ENCODE measurements around the gene ARHGEF9.
"Not testable (repeated sequence)": the region's sequence is repeated elsewhere in the genome, so short reads cannot be mapped to it uniquely, and the experiment has no call there.

ARHGEF9 gene

DNA sequence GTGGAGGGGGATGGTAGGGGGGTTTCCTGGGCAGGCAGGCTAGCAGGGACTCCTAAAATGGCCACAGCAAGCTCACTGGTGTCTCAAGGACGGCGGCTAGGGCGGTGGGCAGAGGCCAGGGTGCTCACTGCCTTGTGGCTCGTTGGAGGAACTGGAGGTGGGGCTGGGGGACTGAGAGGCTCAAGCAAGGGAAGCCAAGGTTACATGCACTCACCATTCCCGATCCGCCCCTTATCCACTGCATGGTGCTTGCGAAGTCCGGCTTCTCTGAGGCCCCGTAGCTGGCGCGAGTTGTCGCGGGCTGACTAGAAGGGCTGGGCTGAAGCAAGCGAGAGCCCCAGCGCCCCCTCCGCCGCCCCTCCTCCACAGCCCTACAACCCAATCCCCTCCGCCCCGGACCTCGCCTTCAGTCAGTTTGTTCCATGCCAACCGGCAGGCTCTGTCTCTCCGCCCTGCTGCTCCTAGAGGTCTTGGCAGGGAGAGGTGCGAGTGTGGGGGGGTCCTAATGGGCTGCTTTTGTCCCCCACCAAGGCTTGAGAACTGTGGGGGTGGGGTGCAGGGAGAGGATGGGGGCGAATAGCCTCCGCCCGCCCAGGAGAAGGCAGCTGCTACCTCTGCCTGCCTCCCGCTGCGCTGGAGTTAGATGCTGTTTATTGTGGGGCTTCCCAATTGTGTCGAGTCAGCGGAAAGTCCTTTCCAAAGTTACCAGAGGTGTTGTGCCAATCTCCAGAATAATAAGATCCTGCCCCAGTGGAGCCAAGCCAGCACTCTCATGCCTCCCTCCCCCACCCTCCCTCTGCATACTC lies at the start of gene ARHGEF9:
Gene ARHGEF9, minus strand, starts transcription at position 313 of the 806 bp plus-strand sequence. Its CDS starts 69 bp downstream, at position 244.
- no peak for DNase-seq

DNA sequence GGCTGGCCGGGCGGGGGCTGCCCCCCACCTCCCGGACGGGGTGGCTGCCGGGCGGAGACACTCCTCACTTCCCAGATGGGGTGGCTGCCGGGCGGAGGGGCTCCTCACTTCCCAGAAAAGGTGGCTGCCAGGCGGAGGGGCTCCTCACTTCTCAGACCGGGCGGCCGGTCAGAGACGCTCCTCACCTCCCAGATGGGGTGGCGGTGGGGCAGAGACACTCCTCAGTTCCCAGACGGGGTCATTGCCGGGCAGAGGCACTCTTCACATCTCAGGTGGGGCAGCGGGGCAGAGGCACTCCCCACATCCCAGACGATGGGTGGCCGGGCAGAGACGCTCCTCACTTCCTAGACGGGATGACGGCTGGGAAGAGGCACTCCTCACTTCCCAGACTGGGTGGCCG lies 40.4 kb upstream of the ARHGEF9 start:
- not testable (repeated sequence) for DNase-seq

DNA sequence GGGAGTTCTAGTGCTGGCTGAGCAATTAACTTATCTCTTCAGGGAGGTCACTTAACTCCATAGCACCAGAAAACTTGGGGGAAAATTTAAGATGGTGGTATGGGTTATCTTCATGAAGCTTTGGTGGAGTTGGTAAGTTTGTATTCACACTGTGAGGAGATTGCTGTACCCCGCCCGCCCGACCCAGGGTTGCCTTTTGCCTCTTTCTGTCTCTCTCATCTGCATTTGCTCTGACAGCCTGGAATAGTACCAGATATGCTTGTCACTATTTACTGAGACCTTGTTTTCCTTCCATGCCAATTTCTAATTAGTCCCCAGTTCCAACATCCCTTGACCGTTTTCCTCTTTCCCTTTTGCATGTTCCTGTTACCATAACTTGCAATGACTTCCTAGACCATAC lies 33.1 kb upstream of the ARHGEF9 start:
- no peak for DNase-seq

DNA sequence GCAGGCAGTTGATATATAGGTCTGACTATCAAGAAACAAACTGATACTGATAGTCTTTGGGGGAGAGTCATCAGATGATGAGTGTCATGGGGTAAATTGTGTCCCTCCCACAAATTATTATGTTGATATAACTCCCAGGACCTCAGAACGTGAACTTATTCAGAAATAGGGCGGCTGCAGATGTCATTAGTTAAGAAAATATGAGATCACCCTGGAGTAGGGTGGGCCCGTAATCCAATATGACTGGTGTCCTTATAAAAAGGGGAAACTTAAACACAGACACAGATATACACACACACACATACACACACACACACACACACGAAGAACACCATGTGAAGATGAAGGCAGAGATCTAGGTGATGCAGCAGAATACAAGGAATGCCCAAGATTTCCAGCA lies 32.7 kb upstream of the ARHGEF9 start:
- DNase-seq = no peak

DNA sequence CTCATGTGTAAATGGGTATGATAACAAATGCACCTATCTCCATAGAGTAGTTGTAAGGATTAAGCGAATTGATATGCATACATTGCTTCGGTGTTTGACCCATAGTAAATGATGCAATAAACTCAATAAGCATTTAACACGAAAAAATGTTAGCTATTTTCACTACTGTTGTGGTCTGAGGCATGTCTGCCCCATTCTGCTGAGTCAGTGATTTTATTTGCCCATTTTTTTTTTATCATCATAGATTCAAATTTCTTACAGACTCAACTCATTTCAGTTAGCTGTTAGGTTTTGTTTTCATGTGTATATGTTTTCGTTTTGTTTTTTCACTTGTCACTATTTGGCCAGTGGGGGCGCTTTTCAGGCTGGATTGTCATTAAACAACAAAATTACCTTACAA lies 27.8 kb upstream of the ARHGEF9 start:
- DNase-seq = no peak

DNA sequence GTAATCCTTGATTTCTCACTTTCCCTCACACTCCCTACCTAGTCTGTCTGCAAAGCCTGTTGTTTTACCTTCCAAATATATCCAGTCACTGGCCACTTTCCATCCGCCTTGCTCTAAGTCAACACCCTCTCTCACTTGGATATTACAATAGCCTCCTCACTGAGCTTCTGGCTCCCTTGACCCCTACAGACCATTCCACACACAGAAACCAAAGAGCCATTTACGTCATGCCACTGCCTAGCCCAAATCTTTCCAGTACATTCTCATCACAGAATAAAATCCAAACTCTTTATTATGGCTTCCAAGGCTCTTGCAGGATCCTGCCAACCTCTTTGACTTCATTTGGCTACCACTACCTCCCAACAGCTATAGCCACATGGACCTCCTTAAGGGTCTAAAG lies 25.7 kb upstream of the ARHGEF9 start:
- no peak for DNase-seq

DNA sequence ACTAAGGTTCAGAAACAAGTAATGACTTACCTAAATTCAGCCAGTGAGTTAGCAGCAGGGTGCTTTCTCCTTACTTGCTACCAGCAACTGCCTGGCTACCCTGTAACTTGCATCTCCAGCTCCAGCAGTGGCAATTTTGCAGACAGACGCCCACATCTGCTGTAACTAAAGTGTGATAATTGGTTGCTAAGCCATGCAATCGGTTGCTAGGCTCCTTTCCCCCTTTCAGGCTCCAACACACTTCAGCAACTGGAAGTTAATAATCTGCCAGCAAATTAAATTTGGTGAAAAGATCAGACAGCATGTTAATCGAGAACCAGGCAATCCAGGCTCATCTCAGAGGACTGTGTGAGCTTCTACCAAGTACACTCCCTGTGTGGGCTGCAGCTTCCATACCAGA lies 24.2 kb upstream of the ARHGEF9 start:
- no peak for DNase-seq

DNA sequence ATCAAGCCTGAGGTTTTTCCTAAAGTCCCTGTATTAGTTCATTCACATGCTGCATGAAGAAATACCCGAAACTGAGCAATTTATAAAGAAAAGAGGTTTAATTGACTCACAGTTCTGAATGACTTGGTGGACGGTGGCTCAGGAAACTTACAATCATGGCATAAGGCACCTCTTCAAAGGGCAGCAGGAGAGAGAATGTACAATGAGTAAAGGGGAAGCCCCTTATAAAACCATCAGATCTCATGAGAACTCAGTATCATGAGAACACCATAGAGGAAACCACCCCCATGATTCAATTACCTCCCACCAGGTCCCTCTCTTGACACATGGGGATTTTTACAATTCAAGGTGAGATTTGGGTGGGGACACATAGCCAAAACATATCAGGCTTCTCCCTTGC lies 10.4 kb upstream of the ARHGEF9 start:
- not testable (repeated sequence) for DNase-seq

DNA sequence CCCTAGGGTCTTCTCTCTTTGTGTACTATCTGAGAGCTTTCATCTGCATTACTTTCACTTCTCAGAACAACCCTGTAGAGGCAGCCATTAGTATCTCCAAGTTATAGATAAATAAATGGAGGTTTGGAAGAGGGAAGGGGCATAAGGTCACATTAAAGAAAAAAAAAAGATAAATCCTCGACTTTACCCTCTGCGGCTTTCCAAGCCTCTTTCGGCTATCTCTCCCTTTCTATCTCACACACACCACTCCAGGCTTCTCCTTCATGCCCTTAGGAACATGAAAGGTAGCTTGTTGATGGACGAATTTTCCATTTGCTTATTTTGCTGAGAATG lies 660 bp upstream of the ARHGEF9 start:
- no peak for DNase-seq

DNA sequence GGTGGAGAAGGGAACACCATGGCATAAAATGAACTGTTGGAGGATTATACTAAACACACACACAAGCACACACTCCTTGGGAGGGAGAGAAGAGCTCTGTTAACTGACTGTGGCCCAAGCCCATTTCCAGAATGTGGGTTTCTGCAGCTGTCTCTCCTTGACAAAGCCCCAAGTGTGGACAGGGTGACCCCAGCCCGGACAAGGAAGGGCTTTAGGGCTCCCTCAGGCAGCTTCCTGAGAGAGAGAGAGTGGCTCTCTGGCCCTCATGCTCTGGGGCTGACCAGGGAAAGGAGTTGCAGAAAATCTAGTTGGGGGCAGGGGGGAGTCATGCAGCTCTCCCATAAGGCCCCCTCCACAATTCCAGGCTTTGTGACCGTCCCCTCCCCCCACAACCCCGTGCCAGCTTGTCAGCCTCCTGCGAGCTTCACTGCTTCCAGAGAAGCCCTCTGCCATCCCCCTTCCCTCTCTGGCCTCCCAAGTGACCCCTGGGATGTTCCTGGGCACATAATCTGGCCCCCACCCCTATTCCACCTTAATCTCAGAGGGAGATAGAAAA lies 590 bp downstream of the ARHGEF9 start:
- DNase-seq = no peak

DNA sequence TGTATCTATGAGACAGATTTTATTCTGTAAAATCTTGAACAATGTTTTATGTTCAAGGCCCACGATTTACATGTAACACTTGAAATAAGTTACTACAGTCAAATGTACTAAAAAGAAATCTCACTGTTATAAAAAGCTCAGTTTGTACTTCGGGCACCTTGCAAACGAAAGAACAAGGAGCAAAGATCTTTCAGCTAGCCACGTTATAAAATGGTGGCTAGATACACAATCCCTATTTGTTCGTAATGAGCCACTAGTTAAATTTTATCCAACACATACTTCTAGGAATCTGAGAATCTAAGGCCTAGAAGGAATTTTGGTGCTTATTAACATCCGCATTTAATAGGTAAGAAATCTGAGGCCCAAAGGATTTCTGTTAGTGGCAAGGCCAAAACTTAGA lies 2.5 kb downstream of the ARHGEF9 start:
- DNase-seq = no peak

DNA sequence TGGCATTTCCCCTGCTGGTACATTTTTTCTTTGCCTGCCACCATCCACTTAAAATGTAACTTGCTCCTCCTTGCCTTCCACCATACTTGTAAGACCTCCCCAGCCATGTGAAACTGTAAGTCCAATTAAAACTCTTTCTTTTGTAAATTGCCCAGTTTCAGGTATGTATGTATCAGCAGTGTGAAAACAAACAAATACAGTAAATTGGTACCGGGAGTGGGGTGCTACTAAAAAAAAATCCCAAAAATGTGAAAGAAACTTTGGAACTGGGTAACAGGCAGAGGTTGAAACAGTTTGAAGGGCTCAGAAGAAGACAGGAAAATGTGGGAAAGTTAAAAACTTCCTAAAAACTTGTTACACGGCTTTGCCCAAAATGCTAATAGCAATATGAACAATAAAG lies 16.3 kb downstream of the ARHGEF9 start:
- no peak for DNase-seq

DNA sequence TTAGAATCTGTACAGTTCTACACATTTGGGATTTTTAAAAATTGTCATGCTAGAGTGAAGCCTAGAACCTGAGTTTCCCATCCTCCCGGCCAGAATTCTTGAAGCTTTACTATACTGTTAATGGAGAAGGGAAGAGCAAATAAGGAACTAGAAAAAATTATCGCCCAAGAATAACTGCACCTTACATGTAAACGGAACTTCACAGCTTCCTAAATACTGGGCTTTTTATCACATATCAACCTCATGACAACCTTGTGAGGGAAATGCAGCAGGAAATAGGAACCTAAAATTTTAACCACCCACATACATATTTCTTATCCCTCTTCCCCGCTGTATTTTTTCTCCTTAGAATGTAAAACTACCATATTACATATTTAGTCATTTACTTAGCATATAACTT lies 19.3 kb downstream of the ARHGEF9 start:
- DNase-seq = no peak

DNA sequence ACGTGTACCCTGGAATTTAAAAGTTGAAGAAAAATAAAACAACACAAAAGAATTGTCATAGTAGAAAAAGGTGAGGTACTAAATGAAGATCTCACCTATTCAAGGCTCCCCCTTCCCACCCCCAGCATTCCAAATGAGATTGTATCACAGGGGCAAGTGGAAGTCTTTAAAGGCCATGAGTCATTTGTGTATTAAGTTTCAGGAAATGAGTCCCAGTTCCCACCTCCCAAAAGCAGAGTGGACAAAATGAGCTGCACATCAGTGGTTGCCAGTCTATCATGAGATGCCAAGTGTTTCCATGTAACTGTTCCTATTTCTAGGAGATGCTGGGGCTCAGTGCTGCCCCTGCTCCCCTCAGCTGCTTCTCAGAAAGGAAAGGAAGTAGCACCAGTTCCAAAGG lies 20.1 kb downstream of the ARHGEF9 start:
- no peak for DNase-seq

DNA sequence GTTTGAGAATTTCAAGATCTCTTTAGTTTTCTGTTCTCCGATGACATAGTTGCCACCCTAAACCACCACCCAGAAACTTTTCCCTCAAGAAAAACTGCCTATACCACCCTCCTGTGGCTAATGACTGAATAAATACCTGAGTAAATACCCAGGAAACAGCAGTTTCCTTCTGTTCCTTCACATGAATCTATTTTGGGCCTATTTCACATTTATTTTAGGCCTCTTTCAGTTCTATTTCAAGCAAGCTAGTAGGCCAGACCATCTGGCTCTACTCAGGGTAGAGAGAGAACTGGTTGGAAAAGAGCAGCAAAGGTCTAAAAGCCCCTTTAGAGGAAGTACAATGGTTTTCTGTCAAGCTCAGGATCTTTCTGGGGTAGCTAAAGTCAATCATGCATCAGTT lies 23.4 kb downstream of the ARHGEF9 start:
- no peak for DNase-seq

DNA sequence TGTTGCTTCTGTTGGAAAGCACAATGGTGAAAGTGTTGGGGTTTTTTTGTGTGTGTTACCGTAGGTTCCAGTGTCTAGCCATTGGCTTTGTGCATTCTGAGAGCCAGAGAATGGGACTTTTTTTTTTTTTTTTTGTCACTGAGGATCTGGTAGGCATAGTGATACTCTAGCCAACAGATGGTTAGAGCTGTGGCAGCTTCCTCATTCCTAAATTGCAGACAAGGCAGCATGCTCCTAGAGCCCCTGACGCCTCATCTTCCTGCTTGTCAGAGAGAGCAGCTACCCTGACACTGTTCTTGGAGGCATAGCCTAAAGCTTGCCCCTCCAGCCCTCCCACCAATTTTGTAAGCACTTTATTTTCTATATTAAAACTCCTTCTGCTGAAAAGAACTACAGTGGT lies 27.0 kb downstream of the ARHGEF9 start:
- no peak for DNase-seq

DNA sequence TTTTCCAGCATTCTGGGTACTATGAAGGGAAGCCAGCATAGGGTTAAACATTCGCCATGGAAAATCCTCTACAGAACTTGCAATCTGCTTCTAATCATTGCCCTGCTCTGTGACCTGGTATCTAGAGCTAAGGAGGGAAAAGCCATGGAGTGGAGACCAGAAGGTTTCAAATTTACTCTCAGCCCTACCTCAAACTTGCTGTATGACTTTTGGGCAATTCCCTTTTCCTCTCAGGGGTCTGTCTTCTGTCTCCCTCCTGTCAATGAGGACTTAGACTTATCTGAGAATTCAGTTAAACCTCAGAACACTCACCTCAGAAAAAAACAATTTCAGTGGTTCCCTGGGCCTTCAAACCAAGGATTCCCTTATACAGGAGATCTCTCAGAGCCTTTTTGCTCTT lies 29.1 kb downstream of the ARHGEF9 start:
- no peak for DNase-seq

DNA sequence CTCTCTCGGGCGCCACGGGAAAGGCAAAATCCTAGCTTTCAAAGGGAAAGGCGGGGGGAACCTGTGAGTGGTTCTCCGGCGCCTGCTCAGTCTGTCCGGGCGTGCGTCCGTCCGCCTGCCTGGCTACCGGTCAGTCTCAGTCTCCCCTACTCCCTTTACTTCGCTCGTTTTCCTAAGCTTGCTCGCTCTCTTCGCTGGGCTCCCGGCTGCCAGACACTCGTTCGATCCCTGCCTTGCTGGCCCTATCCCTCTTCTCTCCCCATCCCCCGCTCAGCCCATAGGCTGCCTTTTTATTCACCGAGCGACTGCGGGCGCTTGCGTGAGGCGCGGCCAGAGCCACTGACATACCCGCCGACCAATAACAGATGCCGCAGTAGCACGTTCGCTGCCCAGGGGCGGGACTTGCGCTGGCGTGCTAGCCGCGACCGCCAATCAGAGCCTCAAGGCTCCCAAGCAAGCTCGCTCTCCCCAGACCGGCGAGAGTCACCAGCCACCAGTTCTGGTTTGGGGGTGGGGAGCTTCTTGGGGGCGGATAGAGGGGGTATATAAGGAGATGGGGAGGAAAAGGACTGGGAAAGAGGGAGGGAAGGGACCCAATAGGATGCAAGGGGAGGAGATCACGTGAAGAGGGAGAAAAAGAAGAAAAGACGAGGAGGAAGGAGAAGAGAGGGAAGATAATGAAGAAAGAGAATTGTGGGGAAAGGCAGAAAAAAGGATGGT lies 30.0 kb downstream of the ARHGEF9 start:
- peak; percentile 53 for DNase-seq

DNA sequence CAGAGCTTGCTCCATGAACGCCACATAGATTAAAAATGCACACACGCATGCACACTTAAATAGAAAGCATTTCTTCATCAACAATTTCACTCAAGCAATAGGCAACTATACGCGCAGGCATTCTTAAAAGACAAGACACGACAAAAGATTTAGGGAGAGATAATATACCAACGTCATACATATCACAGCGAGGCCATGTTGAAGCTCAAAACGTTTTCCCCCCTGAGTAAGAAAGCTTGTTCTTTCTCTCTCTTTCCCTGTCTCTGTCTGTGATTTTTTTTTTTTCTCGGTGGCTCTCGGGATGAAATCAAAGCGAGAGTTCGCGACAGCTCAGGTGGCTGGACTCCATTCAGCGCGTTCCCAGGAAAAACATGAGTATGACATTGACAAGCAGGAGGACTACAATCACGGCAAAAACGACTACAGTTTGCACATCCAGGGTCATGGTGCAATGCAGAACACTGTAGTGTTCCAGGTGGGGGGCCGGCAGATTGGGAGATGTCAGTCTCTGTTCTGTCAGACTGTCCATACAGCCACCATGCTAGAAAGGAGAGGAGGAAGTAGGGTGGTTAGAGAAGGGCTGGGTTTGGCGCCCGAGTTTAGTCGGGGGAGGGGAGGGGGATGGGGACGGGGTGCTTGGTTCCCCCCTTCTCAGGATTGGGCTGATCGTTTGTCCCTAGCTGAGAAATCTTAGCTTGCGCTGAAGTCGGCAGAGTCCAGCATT lies 30.7 kb downstream of the ARHGEF9 start:
- no peak for DNase-seq

DNA sequence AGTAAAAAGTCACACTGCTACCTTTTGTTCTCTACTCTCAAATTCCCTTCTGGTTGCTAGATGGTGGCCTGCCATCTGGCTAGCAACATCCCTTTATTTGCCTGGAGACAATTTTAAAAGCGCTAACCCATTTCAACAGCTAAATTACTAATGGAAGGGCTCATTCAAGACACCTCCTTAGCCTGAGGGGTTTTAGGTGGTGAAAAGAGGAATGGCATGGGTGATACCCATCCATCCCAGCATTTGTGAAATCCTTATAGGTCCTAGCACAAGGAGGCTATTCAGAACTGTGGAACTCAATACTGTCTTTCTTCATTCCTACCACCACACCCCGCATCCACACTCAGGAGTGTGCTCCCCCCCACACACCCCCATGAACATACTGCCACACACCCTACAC lies 33.5 kb downstream of the ARHGEF9 start:
- DNase-seq = no peak

DNA sequence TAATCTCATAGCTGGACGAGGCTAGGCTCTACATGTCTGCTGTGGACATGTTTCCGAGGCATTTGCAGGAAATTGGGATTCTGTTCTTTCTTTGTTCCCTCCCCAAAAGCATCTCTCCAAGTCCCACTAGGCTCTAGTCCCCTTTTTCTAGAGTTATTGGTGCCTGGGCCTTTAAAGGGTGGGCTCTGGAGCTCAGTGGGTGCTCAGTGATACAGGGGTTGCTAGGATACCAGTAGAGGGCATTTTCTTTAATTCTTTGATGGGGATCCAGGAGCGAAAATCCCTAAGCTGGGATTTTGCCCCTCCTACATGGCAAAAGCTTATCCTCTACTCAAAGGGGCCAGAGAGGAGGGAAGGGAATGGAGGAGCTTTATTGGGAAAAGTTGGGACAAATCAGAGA lies 34.2 kb downstream of the ARHGEF9 start:
- no peak for DNase-seq

DNA sequence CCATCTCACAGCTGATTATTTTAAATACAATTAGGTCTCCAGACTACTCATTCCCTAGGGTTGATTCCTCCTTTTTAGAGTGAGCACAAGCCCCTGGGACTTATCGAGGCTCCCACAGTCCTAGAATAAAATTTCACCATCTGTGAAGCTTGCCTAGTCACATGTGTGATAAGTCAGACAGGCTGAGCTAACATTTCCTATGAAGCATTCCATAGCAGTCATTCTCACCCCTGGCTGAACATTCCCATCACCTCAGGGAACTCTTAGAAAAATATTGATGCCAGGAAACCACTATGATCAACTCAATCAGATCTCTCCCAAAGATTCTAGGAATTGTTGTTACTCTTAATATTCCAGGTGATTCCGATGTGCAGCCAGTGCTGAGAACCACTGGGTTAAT lies 37.7 kb downstream of the ARHGEF9 start:
- no peak for DNase-seq

DNA sequence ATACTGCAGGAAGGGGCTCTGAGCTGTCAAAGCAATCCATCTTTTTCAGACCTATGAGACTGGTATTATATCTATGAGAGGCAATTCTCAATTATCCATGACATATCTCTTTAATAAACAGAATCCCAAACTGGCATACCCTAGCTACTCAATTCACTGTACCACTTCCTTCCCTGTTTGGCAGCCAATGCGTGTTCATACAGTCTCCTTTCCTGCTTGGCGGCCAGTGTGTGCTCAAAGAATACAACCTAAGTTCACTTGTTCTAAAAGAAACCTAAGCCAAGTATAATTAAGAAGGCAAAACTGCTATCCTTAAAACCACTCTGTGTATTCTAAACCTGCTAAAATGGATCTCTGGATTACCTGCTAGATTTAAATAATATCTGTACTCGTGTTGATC lies 38.3 kb downstream of the ARHGEF9 start:
- no peak for DNase-seq

DNA sequence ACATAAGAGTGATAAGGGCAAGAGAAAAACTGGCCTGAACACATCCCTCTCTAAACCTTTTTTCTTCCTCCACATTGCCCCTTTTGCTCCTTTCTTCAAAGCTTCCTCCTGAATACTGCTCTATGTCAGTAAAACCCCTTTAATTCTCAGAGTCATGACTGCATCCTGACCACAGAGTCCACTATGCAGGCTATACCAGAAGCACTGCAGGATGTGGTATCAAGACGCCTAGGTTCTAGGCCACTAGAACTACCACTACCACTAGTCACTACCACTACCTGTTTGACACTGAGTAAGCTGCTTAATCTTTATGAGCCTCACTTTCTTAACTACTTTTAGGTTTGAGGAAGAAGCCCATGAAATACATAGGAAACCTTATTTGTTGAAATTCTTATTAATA lies 38.7 kb downstream of the ARHGEF9 start:
- no peak for DNase-seq
